ENCODE data around the gene CHAF1A.

CHAF1A gene

GRCh38 chr19:4492337-4493103 lies 90.1 kb downstream of the CHAF1A start:
- TF ChIP-seq ZFX (IDR thresholded peaks at IDR 0.05; ENCODE audit: borderline replicate concordance): no peak
- TF ChIP-seq, protein P1, sequence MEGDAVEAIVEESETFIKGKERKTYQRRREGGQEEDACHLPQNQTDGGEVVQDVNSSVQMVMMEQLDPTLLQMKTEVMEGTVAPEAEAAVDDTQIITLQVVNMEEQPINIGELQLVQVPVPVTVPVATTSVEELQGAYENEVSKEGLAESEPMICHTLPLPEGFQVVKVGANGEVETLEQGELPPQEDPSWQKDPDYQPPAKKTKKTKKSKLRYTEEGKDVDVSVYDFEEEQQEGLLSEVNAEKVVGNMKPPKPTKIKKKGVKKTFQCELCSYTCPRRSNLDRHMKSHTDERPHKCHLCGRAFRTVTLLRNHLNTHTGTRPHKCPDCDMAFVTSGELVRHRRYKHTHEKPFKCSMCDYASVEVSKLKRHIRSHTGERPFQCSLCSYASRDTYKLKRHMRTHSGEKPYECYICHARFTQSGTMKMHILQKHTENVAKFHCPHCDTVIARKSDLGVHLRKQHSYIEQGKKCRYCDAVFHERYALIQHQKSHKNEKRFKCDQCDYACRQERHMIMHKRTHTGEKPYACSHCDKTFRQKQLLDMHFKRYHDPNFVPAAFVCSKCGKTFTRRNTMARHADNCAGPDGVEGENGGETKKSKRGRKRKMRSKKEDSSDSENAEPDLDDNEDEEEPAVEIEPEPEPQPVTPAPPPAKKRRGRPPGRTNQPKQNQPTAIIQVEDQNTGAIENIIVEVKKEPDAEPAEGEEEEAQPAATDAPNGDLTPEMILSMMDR (IDR thresholded peaks at IDR 0.05): no peak
- H3K27ac ChIP-seq: no peak overlapping the region

Data from 22Rv1 (cell line).